RWPE2 (cell line): ENCODE data around the gene ARHGAP10.

ENCODE experiments used
- ATAC-seq: fragments of 200-7000 bp; cut with Tn5 transposase; 3 replicates; pipeline ENCODE4 v1.9.1; 2021; ENCODE audit warnings: low read depth
- DNase-seq: peaks from one replicate; pipeline ENCODE4 v3.0.0-alpha.2; 2020; ENCODE audit warnings: low spot score
- H3K27ac ChIP-seq: fragments of 450-650 bp; 2 replicates; pipeline ENCODE4 v1.5.1; 2017; ENCODE audit warnings: mild to moderate bottlenecking; ENCODE audit not compliant: poor library complexity, severe bottlenecking
- H3K27me3 ChIP-seq: fragments of 250-450 bp; sonication (Bioruptor Pico); 2 replicates; pipeline ENCODE4 v1.5.1; 2021; ENCODE audit warnings: mild to moderate bottlenecking, moderate library complexity; ENCODE audit not compliant: insufficient read depth, poor library complexity, severe bottlenecking
- H3K36me3 ChIP-seq: fragments of 250-450 bp; sonication (Bioruptor Pico); 2 replicates; pipeline ENCODE4 v1.5.1; 2020; ENCODE audit warnings: low read depth, mild to moderate bottlenecking, moderate library complexity
- H3K4me1 ChIP-seq: fragments of 250-450 bp; sonication (Bioruptor Pico); 2 replicates; pipeline ENCODE4 v1.5.1; 2021; ENCODE audit warnings: mild to moderate bottlenecking, moderate library complexity; ENCODE audit not compliant: insufficient read depth, poor library complexity, severe bottlenecking
- H3K4me3 ChIP-seq: fragments of 250-450 bp; sonication (Bioruptor Pico); 2 replicates; pipeline ENCODE4 v1.5.1; 2021; ENCODE audit warnings: mild to moderate bottlenecking, moderate library complexity; ENCODE audit not compliant: severe bottlenecking
- H3K9me3 ChIP-seq: fragments of 250-450 bp; sonication (Bioruptor Pico); 2 replicates; pipeline ENCODE4 v1.5.1; 2021; ENCODE audit warnings: mild to moderate bottlenecking, moderate library complexity; ENCODE audit not compliant: severe bottlenecking
- CTCF ChIP-seq: fragments of 450-650 bp; IDR thresholded peaks from one replicate; pipeline ENCODE4 v1.5.1; 2017; ENCODE audit warnings: mild to moderate bottlenecking, moderate library complexity; ENCODE audit not compliant: poor library complexity, severe bottlenecking

ARHGAP10 gene

GRCh38 chr4:147723326-147723725 is 8.6 kb upstream of the ARHGAP10 start:
- Histone ChIP-seq H3K36me3 (no peaks in the 10 kb centered on the region), H3K4me1 (peaks cover 25% of the 10 kb centered on the region), H3K27ac (no peak overlapping the region), H3K9me3 (no peaks in the 10 kb centered on the region), H3K27me3 (no peaks in the 10 kb centered on the region), H3K4me3 (no peak overlapping the region)
- no peak for TF ChIP-seq CTCF
- ATAC-seq (no peak), DNase-seq (no peak)

GRCh38 chr4:147724468-147725201 is 7.3 kb upstream of the ARHGAP10 start:
- Histone ChIP-seq H3K4me1 (peaks cover 25% of the 10 kb centered on the region), H3K27me3 (no peaks in the 10 kb centered on the region), H3K9me3 (no peaks in the 10 kb centered on the region), H3K27ac (no peak overlapping the region), H3K4me3 (no peak overlapping the region), H3K36me3 (no peaks in the 10 kb centered on the region)
- no peak for TF ChIP-seq CTCF
- DNase-seq (no peak), ATAC-seq (no peak)

- H3K4me3 ChIP-seq: no peak overlapping the region
- no peaks in the 10 kb centered on the region for H3K36me3 ChIP-seq
- DNase-seq: no peak
- peak; percentile 88 for ATAC-seq
- H3K9me3 ChIP-seq: no peaks in the 10 kb centered on the region
- peak overlapping the region; percentile 53 for H3K27ac ChIP-seq
- no peaks in the 10 kb centered on the region for H3K27me3 ChIP-seq
- TF ChIP-seq CTCF: no peak
- H3K4me1 ChIP-seq: peaks cover 25% of the 10 kb centered on the region
These were observed 6.2 kb upstream of the ARHGAP10 start for GRCh38 chr4:147725673-147726072.

- no peaks in the 10 kb centered on the region for H3K27me3 ChIP-seq
- TF ChIP-seq CTCF: no peak
- DNase-seq: no peak
These were observed 4.3 kb upstream of the ARHGAP10 start for GRCh38 chr4:147727476-147728028.

GRCh38 chr4:147730333-147730732 is 1.6 kb upstream of the ARHGAP10 start:
- H3K27ac ChIP-seq: no peak overlapping the region
- no peak overlapping the region for H3K4me3 ChIP-seq
- DNase-seq: no peak

More at GRCh38 chr4:147727476-147728028, 4.3 kb upstream of the ARHGAP10 start:
- H3K4me1 ChIP-seq: peaks cover 25% of the 10 kb centered on the region
- no peaks in the 10 kb centered on the region for H3K36me3 ChIP-seq
- ATAC-seq: peak; percentile 63
- H3K27ac ChIP-seq: peak overlapping the region; percentile 53
- H3K9me3 ChIP-seq: no peaks in the 10 kb centered on the region
- no peak overlapping the region for H3K4me3 ChIP-seq

More at GRCh38 chr4:147730333-147730732, 1.6 kb upstream of the ARHGAP10 start:
- no peaks in the 10 kb centered on the region for H3K27me3 ChIP-seq
- peaks cover 46% of the 10 kb centered on the region for H3K4me1 ChIP-seq
- no peak for ATAC-seq
- H3K9me3 ChIP-seq: no peaks in the 10 kb centered on the region
- H3K36me3 ChIP-seq: no peaks in the 10 kb centered on the region
- TF ChIP-seq CTCF: no peak
